ENCODE data around the gene DEFB115. TPM values are rescaled to one million over a fixed set of nuclear protein-coding genes. Genes with fewer than 3 reads are reported as not detected.
"Not testable (repeated sequence)": the region's sequence is repeated elsewhere in the genome, so short reads cannot be mapped to it uniquely, and the experiment has no call there.

DEFB115 gene, protein sequence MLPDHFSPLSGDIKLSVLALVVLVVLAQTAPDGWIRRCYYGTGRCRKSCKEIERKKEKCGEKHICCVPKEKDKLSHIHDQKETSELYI
- total RNA-seq (2014; rRNA removed; shearing (Covaris generic)), result not detected in 2 replicates

DNA sequence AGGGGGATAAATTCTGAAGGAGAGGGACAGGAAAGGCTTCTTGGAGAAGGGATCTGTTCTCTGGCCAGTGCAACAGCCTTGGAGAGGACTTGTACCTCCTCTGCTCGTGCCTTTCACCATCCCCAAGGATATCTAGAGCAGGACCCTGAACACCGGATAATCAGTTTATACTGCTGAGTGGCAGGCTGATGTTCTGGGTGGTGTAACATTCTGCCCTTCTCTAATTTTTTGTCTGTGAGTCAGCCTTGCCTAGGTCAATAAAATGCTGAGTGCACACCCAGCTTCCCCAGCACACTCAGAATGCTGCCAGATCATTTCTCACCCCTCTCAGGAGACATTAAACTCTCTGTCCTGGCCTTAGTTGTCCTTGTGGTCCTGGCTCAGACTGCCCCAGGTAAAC is at the start of gene DEFB115:
Gene DEFB115 (plus strand): TSS at position 301 of the 400 bp plus-strand sequence. CDS start 0 bp downstream, at position 301.
- DNase-seq (ENCODE audit: low read depth), result no peak

GRCh38 chr20:31236953-31237352 is 20.5 kb upstream of the DEFB115 start:
- DNase-seq (ENCODE audit: low read depth), result no peak

- no peak for DNase-seq (ENCODE audit: low read depth)
Measured at GRCh38 chr20:31237763-31238162, 19.7 kb upstream of the DEFB115 start.

- DNase-seq (ENCODE audit: low read depth), result no peak
Measured at GRCh38 chr20:31239139-31239538, 18.3 kb upstream of the DEFB115 start.

DNA sequence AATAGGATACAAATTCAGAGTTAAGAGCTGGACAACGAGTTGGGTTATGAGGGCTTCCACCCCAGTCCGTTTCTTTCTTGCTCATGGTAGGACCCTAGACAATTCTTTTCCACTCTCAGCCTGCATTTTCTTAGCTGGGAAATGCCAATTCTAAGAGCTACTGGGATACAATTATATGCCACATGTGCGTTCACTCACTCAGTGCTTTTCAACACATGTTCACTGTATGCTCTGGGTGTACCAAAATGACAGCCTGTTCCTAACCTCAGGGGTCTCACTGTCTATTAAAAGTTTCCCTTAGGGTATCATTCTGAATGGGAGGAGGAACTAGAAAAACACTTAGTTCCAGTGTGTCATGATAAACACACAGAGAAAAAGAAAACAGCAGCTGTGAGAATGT is 505 bp upstream of the DEFB115 start:
- DNase-seq (ENCODE audit: low read depth), result no peak

DNA sequence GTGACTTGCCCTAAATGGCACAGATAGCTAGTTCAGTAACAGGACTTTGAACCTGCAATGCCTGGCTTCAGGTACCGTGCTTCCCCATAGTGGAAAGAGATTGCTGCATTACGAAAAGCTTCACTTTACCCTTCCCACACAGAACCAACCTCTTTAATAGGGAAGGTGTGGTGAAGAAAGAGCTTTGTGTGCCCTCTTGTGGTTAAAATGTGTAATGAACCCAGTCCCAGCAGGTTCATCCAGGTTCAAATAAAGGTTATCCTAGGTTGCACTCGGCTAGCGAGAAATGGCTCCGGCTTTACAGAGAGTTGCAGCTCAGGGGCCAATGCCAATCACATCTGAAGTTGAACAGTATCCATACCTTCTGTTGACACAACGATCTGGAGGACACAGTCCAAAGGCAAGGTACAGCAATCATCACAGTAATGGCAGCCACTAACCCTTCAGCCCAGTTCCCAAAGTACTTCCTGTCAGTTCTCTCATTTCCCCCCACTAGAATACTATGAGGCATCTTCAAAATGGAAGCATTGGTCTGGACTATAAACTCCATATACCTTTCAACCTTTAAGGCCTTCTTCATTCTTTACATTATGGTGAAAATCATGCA is 3.0 kb downstream of the DEFB115 start:
- peak; percentile 41 for DNase-seq (ENCODE audit: low read depth)

GRCh38 chr20:31274441-31274840 is 17.0 kb downstream of the DEFB115 start:
- no peak for DNase-seq (ENCODE audit: low read depth)

- no peak for DNase-seq (ENCODE audit: low read depth)
Measured at GRCh38 chr20:31278178-31278577, 20.7 kb downstream of the DEFB115 start.

DNA sequence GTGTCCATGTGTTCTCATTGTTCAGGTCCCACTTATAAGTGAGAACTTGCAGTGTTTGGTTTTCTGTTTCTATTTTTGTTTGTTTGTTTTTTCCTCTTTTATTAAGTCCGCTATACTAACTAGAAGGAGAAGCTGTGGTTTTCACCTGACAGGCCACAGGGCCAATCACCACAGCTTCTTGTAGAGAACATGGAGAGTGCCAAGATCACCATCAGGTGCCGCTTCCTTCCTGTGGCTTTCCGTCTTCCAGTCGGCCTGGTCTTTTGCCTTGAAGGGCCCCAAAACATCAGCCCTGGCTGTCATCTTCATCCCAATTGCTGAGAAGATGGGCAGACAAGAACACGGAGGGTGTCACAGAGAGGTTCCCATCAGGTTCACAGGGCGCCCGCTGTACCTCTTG is 27.5 kb downstream of the DEFB115 start:
- not testable (repeated sequence) for DNase-seq (ENCODE audit: low read depth)

GRCh38 chr20:31308535-31309162 is 51.2 kb downstream of the DEFB115 start, which contains the start of gene DEFB116:
Gene DEFB116 (minus strand): TSS chr20:31308585. CDS start chr20:31308585, 0 bp downstream.
- no peak for DNase-seq (ENCODE audit: low read depth)

Other genes with a start within 250 kb of the DEFB115 start
- not detected in 2 replicates for gene DEFB116, start 50.9 kb downstream of the DEFB115 start, total RNA-seq (2014; rRNA removed; shearing (Covaris generic))
- gene DEFB118, start 110.9 kb downstream of the DEFB115 start, total RNA-seq (2014; rRNA removed; shearing (Covaris generic)), result not detected in 2 replicates
- not detected in 2 replicates for gene DEFB119, start 132.9 kb downstream of the DEFB115 start, total RNA-seq (2014; rRNA removed; shearing (Covaris generic))
- gene DEFB121, start 148.6 kb downstream of the DEFB115 start, total RNA-seq (2014; rRNA removed; shearing (Covaris generic)), result not detected in 2 replicates
- gene DEFB123, start 183.0 kb downstream of the DEFB115 start, total RNA-seq (2014; rRNA removed; shearing (Covaris generic)), result not detected in 2 replicates
- gene DEFB124, start 217.5 kb downstream of the DEFB115 start, total RNA-seq (2014; rRNA removed; shearing (Covaris generic)), result not detected in 2 replicates
- 0.24 and 0.39 TPM in 2 replicates for gene REM1, start 217.6 kb downstream of the DEFB115 start, total RNA-seq (2014; rRNA removed; shearing (Covaris generic))

Data from RPMI7951 (cell line).